CD14-positive monocyte (primary cell): Measurements from ENCODE around the gene ASIC2. TPM values are rescaled to one million over a fixed set of nuclear protein-coding genes. Genes with fewer than 3 reads are reported as not detected.

ENCODE experiments used
- DNase-seq, 3 donors: peaks; one replicate each; pipeline ENCODE4 v3.0.0-alpha.2; 2011 to 2022
- H2AFZ ChIP-seq: 2 replicates; pipeline ENCODE4 v1.6.0; 2012; ENCODE audit warnings: mild to moderate bottlenecking, low read depth, low read length, inconsistent platforms; ENCODE audit not compliant: insufficient read depth, poor library complexity, severe bottlenecking
- H3K27ac ChIP-seq, 2 donors: 1 replicate in 1 of 2; 2 replicates in 1 of 2; pipeline ENCODE4 v1.5.1; 2012 to 2013; ENCODE audit warnings: low read length in 2 of 2, control low read depth in 1 of 2, inconsistent platforms in 1 of 2, low read depth in 1 of 2, mild to moderate bottlenecking in 1 of 2
- H3K27me3 ChIP-seq, 2 donors: one replicate each; pipeline versions ENCODE4 v1.6.0 to v1.6.1; 2011 to 2013; ENCODE audit warnings: low read length in 2 of 2; ENCODE audit not compliant: control insufficient read depth in 2 of 2, insufficient read depth in 2 of 2
- H3K36me3 ChIP-seq, 2 donors: replicated peaks in 1 of 2; 1 replicate in 1 of 2; 2 replicates in 1 of 2; pipeline versions ENCODE4 v1.5.1 to v1.6.1; 2012 to 2013; ENCODE audit warnings: low read length in 2 of 2, control low read depth in 1 of 2, inconsistent platforms in 1 of 2, mild to moderate bottlenecking in 1 of 2; ENCODE audit not compliant: insufficient read depth in 2 of 2, control insufficient read depth in 1 of 2
- H3K4me1 ChIP-seq, 2 donors: 1 replicate in 1 of 2; 2 replicates in 1 of 2; pipeline versions ENCODE4 v1.5.1 to v1.6.1; 2012 to 2013; ENCODE audit warnings: low read length in 2 of 2, control low read depth in 1 of 2, inconsistent platforms in 1 of 2, mild to moderate bottlenecking in 1 of 2, moderate library complexity in 1 of 2; ENCODE audit not compliant: insufficient read depth in 2 of 2, control insufficient read depth in 1 of 2
- H3K4me2 ChIP-seq: replicated peaks from 2 replicates; pipeline ENCODE3; 2012; ENCODE audit warnings: low read length, moderate library complexity, mild to moderate bottlenecking; ENCODE audit not compliant: poor library complexity, severe bottlenecking; ENCODE audit errors: extremely low read depth
- H3K4me3 ChIP-seq, 3 experiments: fragments of 200-600 bp in 1 of 3; sonication (generic) in 1 of 3; replicated peaks in 1 of 3; 1 replicate in 2 of 3; 2 replicates in 1 of 3; pipeline ENCODE4 v1.5.1; 2011 to 2013; ENCODE audit warnings: low read length in 3 of 3, mild to moderate bottlenecking in 3 of 3, control low read depth in 2 of 3, low read depth in 2 of 3, inconsistent platforms in 1 of 3, moderate library complexity in 1 of 3
- H3K79me2 ChIP-seq: 2 replicates; pipeline ENCODE4 v1.6.0; 2012; ENCODE audit warnings: mild to moderate bottlenecking, control low read depth, inconsistent platforms, low read length, moderate library complexity; ENCODE audit not compliant: insufficient read depth
- H3K9ac ChIP-seq: 2 replicates; pipeline ENCODE4 v1.6.0; 2017; ENCODE audit warnings: low read length, mild to moderate bottlenecking; ENCODE audit not compliant: insufficient read depth, poor library complexity, severe bottlenecking
- H3K9me3 ChIP-seq, 2 donors: replicated peaks in 1 of 2; 1 replicate in 1 of 2; 2 replicates in 1 of 2; pipeline versions ENCODE4 v1.5.1 to v1.6.1; 2012 to 2013; ENCODE audit warnings: low read length in 2 of 2, control low read depth in 1 of 2; ENCODE audit not compliant: control insufficient read depth in 1 of 2, insufficient read depth in 1 of 2
- H4K20me1 ChIP-seq: 2 replicates; pipeline ENCODE4 v1.6.0; 2012; ENCODE audit warnings: mild to moderate bottlenecking, low read length, control low read depth, moderate library complexity; ENCODE audit not compliant: insufficient read depth
- H3K27ac Mint-ChIP-seq, 7 donors: one replicate each; pipeline ENCODE4 v1.8.0; 2020; ENCODE audit warnings: mild to moderate bottlenecking in 7 of 7, mixed read lengths in 7 of 7, moderate library complexity in 6 of 7, inconsistent platforms in 2 of 7
- H3K27me3 Mint-ChIP-seq, 3 donors: one replicate each; pipeline ENCODE4 v1.8.0; 2021 to 2022; ENCODE audit warnings: low read depth in 3 of 3, mild to moderate bottlenecking in 3 of 3, mixed read lengths in 3 of 3, moderate library complexity in 3 of 3, inconsistent platforms in 1 of 3
- H3K36me3 Mint-ChIP-seq, 2 donors: one replicate each; pipeline ENCODE4 v1.8.0; 2020; ENCODE audit warnings: mixed read lengths in 2 of 2, inconsistent platforms in 1 of 2, mild to moderate bottlenecking in 1 of 2
- H3K4me1 Mint-ChIP-seq: one replicate; pipeline ENCODE4 v1.8.0; 2020; ENCODE audit warnings: mild to moderate bottlenecking, mixed read lengths
- H3K4me3 Mint-ChIP-seq, 2 donors: one replicate each; pipeline ENCODE4 v1.8.0; 2020; ENCODE audit warnings: mild to moderate bottlenecking in 2 of 2, mixed read lengths in 2 of 2, moderate library complexity in 1 of 2
- H3K9me3 Mint-ChIP-seq, 7 donors: one replicate each; pipeline ENCODE4 v1.8.0; 2020 to 2022; ENCODE audit warnings: mixed read lengths in 7 of 7, mild to moderate bottlenecking in 6 of 7, moderate library complexity in 6 of 7, inconsistent platforms in 2 of 7
- WGBS: methylation state at CpG from one replicate; pipeline ENCODE4 v1.1.5; 2013; ENCODE audit warnings: missing lambda C conversion rate; ENCODE audit not compliant: insufficient coverage; 5-methylcytosine and 5-hydroxymethylcytosine counted together
- intact Hi-C, 2 donors: fragments of 100-400 bp; cut with micrococcal nuclease; formaldehyde crosslinking; loops; one replicate each; pipeline versions ENCODE4 v1.15.0 to v1.15.1; 2023
- polyA plus RNA-seq, 3 donors: library from polyadenylated mRNA; depleted of rRNA in 1 of 3; unstranded in 2 of 3; stranded (reverse) in 1 of 3; fragments of 300-500 nt in 2 of 3; fragments of >200 nt in 1 of 3; fragmentation: Illumina TruSeq in 2 of 3; gene quantifications; 1 replicate in 2 of 3; 2 replicates in 1 of 3; pipeline ENCODE4 v1.2.3, GENCODE V29; 2012 to 2021
- TF ChIP-seq, protein P1 (sequence below): fragments of 200-600 bp; IDR thresholded peaks from one replicate; pipeline ENCODE4 v1.8.0; 2022; ENCODE audit warnings: antibody characterized with exemption, mild to moderate bottlenecking

The ASIC2 gene
- polyA plus RNA-seq, 3 donors: not detected

DNA sequence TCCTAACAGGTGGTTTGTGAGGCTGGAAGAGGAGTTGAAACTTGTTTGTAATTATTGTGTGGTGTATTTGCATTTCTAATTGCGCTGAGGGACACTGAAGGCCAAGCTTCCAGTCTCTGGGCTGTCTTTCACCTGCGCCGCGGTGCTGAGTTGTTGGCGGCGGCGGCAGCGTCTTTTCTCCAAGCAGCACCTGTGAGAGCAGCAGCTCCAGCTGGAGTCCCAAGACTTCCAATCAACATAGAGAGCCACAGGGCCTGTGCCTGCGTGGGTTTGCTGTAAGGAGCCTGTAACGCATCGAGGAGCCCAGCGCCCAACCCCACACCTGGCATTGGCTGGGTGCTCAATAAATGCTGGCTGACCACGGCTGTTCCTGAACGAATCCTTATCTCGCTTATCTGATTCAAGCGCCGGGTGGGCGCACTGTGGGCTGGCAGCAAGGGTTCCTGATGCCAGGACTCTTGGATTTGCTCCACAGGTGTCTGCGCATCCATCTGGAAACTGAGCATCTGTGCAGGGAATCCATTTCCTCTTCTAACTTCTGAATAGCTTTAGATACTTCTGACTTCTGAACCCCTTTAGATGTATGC, 138.1 kb downstream of the ASIC2 start:
- Histone ChIP-seq H3K9ac (no peak overlapping the region), H2AFZ (no peak overlapping the region), H4K20me1 (no peaks in the 10 kb centered on the region), H3K79me2 (no peaks in the 10 kb centered on the region), H3K27me3 (no peaks in the 10 kb centered on the region), H3K4me1 (no peaks in the 10 kb centered on the region), H3K4me2 (no peak overlapping the region), H3K27ac (no peak overlapping the region), H3K36me3 (no peaks in the 10 kb centered on the region), H3K9me3 (no peaks in the 10 kb centered on the region), H3K4me3 (no peak overlapping the region)
- intact Hi-C loops: no loop called here
- WGBS: 80% methylated on average over 19 of the region's 19 CpGs
- H3K9me3 Mint-ChIP-seq: no peaks in the 10 kb centered on the region
- H3K4me3 Mint-ChIP-seq: no peak overlapping the region
- no peak for DNase-seq
- peaks cover 0 to 2% (median 2%) of the 10 kb centered on the region in 3 donors for H3K27me3 Mint-ChIP-seq
- TF ChIP-seq, protein P1, sequence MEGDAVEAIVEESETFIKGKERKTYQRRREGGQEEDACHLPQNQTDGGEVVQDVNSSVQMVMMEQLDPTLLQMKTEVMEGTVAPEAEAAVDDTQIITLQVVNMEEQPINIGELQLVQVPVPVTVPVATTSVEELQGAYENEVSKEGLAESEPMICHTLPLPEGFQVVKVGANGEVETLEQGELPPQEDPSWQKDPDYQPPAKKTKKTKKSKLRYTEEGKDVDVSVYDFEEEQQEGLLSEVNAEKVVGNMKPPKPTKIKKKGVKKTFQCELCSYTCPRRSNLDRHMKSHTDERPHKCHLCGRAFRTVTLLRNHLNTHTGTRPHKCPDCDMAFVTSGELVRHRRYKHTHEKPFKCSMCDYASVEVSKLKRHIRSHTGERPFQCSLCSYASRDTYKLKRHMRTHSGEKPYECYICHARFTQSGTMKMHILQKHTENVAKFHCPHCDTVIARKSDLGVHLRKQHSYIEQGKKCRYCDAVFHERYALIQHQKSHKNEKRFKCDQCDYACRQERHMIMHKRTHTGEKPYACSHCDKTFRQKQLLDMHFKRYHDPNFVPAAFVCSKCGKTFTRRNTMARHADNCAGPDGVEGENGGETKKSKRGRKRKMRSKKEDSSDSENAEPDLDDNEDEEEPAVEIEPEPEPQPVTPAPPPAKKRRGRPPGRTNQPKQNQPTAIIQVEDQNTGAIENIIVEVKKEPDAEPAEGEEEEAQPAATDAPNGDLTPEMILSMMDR: no peak
- H3K27ac Mint-ChIP-seq: no peak overlapping the region
- H3K4me1 Mint-ChIP-seq: no peaks in the 10 kb centered on the region
- H3K36me3 Mint-ChIP-seq: no peaks in the 10 kb centered on the region

DNA sequence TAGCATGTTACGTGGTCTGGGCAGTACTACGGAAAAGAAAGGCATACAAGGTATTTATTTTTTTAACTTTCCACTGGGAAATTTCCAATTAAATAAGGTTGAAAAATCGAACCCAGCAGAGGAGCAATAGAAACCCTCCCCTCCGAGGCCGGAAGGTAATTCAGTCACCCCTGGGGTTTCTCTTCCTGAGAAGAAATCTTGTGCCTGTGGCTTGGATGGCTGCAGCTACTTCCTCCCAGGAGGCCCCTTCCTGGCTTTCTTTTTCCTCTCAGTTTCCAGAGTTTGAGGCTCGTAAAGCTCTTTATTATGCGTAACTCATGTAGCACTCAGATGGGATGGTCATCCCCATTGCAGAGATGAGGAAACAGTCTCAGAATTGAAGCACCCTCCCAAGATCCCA, 140.3 kb downstream of the ASIC2 start:
- no peaks in the 10 kb centered on the region for H3K27me3 ChIP-seq
- no peak overlapping the region for H3K9ac ChIP-seq
- no peak overlapping the region for H3K27ac ChIP-seq
- no peak overlapping the region for H3K27ac Mint-ChIP-seq
- WGBS: no CpG with 5 or more reads among the region's 7 CpGs
- DNase-seq: no peak
- H3K9me3 Mint-ChIP-seq: peaks cover 0 to 3% (median 0%) of the 10 kb centered on the region in 7 donors
- no peak overlapping the region for H2AFZ ChIP-seq
- intact Hi-C loops: no loop called here
- no peaks in the 10 kb centered on the region for H4K20me1 ChIP-seq
- no peaks in the 10 kb centered on the region for H3K36me3 ChIP-seq
- H3K4me3 ChIP-seq: no peak overlapping the region
- no peaks in the 10 kb centered on the region for H3K9me3 ChIP-seq
- TF ChIP-seq, protein P1: no peak
- no peak overlapping the region for H3K4me2 ChIP-seq
- no peaks in the 10 kb centered on the region for H3K4me1 Mint-ChIP-seq
- H3K27me3 Mint-ChIP-seq: peaks cover under 1 to 2% (median 2%) of the 10 kb centered on the region in 3 donors
- H3K36me3 Mint-ChIP-seq: no peaks in the 10 kb centered on the region
- no peaks in the 10 kb centered on the region for H3K4me1 ChIP-seq
- peak overlapping the region in 1 of 2 donors; percentile 25 for H3K4me3 Mint-ChIP-seq
- no peaks in the 10 kb centered on the region for H3K79me2 ChIP-seq
